HCT116 (cell line): ENCODE data around the gene JAK1. TPM values are rescaled to one million over a fixed set of nuclear protein-coding genes. Genes with fewer than 3 reads are reported as not detected.

ENCODE experiments used
- ATAC-seq: fragments of 200-7000 bp; cut with Tn5 transposase; 2 replicates; pipeline ENCODE4 v1.9.1; 2020; ENCODE audit warnings: mild to moderate bottlenecking, moderate library complexity
- BruUV-seq: library from RNA; stranded (reverse); fragments of 400-500 nt; replicated peaks from 2 replicates; lab custom pipeline; 2021; lab: Mats Ljungman, UMichigan
- CTCF ChIA-PET: fragments of 300-600 bp; sonication (Branson Sonifier 250); formaldehyde crosslinking; loops from one replicate; lab custom pipeline; 2021; ENCODE audit warnings: antibody characterized with exemption; lab: Charles Lee
- POLR2A ChIA-PET: fragments of 300-600, 350-600 bp; sonication (Branson Sonifier 250); formaldehyde crosslinking; loops from one replicate; lab custom pipeline; 2021; ENCODE audit warnings: antibody characterized with exemption; lab: Charles Lee
- RAD21 ChIA-PET, 2 experiments: fragments of 300-600 bp; sonication (Branson Sonifier 250); formaldehyde crosslinking; loops; one replicate each; lab custom pipeline; 2023; ENCODE audit warnings: low total read pairs in 2 of 2; ENCODE audit not compliant: uncharacterized antibody in 2 of 2, unreplicated experiment in 2 of 2, low non-redundant PET in 1 of 2; lab: Charles Lee
- DNase-seq: peaks from one replicate; pipeline ENCODE4 v3.0.0-alpha.2; 2010; ENCODE audit warnings: low read depth, low spot score
- H2AFZ ChIP-seq: fragments of 200-600 bp; shearing (Covaris generic), sonication (generic); 2 replicates; pipeline ENCODE4 v1.6.1; 2017; ENCODE audit warnings: low read depth, mixed run types, mixed read lengths, antibody characterized with exemption, low read length; ENCODE audit not compliant: poor library complexity, severe bottlenecking
- H3K27ac ChIP-seq: 2 replicates; pipeline ENCODE4 v1.5.1; 2012; ENCODE audit warnings: low read depth, low read length
- H3K27me3 ChIP-seq: fragments of 200-600 bp; sonication (generic); 2 replicates; pipeline ENCODE4 v1.6.1; 2016; ENCODE audit warnings: mixed run types, low read length, mixed read lengths; ENCODE audit not compliant: insufficient read depth
- H3K36me3 ChIP-seq, 2 experiments: fragments of 200-500 bp in 1 of 2; fragments of 200-600 bp in 1 of 2; sonication (Bioruptor generic) in 1 of 2; sonication (generic) in 1 of 2; 2 replicates each; pipeline versions ENCODE4 v1.5.1 to v1.6.1; 2014 to 2016; ENCODE audit warnings: low read length in 2 of 2, inconsistent platforms in 1 of 2, mixed read lengths in 1 of 2, mixed run types in 1 of 2; ENCODE audit not compliant: insufficient read depth in 2 of 2, control insufficient read depth in 1 of 2
- H3K4me1 ChIP-seq, 2 experiments: fragments of 200-600 bp in 1 of 2; sonication (generic) in 1 of 2; 2 replicates each; pipeline versions ENCODE4 v1.5.1 to v1.6.1; 2012 to 2017; ENCODE audit warnings: low read length in 2 of 2, inconsistent platforms in 1 of 2, mild to moderate bottlenecking in 1 of 2, mixed read lengths in 1 of 2, mixed run types in 1 of 2, moderate library complexity in 1 of 2; ENCODE audit not compliant: insufficient read depth in 2 of 2, control insufficient read depth in 1 of 2
- H3K4me2 ChIP-seq: fragments of 200-600 bp; sonication (generic); 2 replicates; pipeline ENCODE4 v1.6.1; 2017; ENCODE audit warnings: mixed run types, low read length, mixed read lengths
- H3K4me3 ChIP-seq, 2 experiments: fragments of 200-600 bp in 1 of 2; sonication (generic) in 1 of 2; replicated peaks in 1 of 2; 2 replicates each; pipeline ENCODE4 v1.5.1; 2011 to 2016; ENCODE audit warnings: low read length in 2 of 2, control low read depth in 1 of 2, low read depth in 1 of 2, mild to moderate bottlenecking in 1 of 2, mixed read lengths in 1 of 2, mixed run types in 1 of 2
- H3K79me2 ChIP-seq: fragments of 200-600 bp; sonication (generic); 2 replicates; pipeline ENCODE4 v1.6.1; 2017; ENCODE audit warnings: mild to moderate bottlenecking, mixed run types, low read length, moderate library complexity, mixed read lengths; ENCODE audit not compliant: insufficient read depth
- H3K9ac ChIP-seq: fragments of 200-600 bp; sonication (generic); 2 replicates; pipeline ENCODE4 v1.6.1; 2016; ENCODE audit warnings: low read length, mixed read lengths
- H3K9me2 ChIP-seq: fragments of 200-600 bp; sonication (generic), shearing (Covaris generic); 2 replicates; pipeline ENCODE4 v1.6.1; 2017; ENCODE audit warnings: mixed run types, mild to moderate bottlenecking, moderate library complexity; ENCODE audit not compliant: insufficient read depth
- H3K9me3 ChIP-seq, 2 experiments: fragments of 200-500 bp in 1 of 2; fragments of 200-600 bp in 1 of 2; sonication (Bioruptor generic) in 1 of 2; sonication (generic) in 1 of 2; 2 replicates each; pipeline ENCODE4 v1.6.1; 2014 to 2017; ENCODE audit warnings: low read length in 2 of 2, mixed read lengths in 2 of 2, inconsistent platforms in 1 of 2, low read depth in 1 of 2, mild to moderate bottlenecking in 1 of 2, mixed run types in 1 of 2, moderate library complexity in 1 of 2; ENCODE audit not compliant: control insufficient read depth in 1 of 2, insufficient read depth in 1 of 2
- H4K20me1 ChIP-seq: fragments of 200-600 bp; sonication (generic), shearing (Covaris generic); 2 replicates; pipeline ENCODE4 v1.6.1; 2017; ENCODE audit warnings: mixed run types, mild to moderate bottlenecking, moderate library complexity; ENCODE audit not compliant: insufficient read depth
- EGR1 ChIP-seq: IDR thresholded peaks from 2 replicates; pipeline ENCODE4 v1.6.1; 2012; ENCODE audit warnings: low read depth
- EZH2 ChIP-seq: fragments of 200-600 bp; sonication (generic); IDR thresholded peaks from 2 replicates; pipeline ENCODE4 v1.6.1; 2017; ENCODE audit warnings: antibody characterized with exemption, mixed run types
- EZH2phosphoT487 ChIP-seq: fragments of 200-600 bp; IDR thresholded peaks from 2 replicates; pipeline ENCODE4 v1.6.1; 2018; ENCODE audit warnings: antibody characterized with exemption, borderline replicate concordance
- FOSL1 ChIP-seq: IDR thresholded peaks from 2 replicates; pipeline ENCODE4 v1.6.1; 2012; ENCODE audit warnings: low read depth
- JUND ChIP-seq: IDR thresholded peaks from 2 replicates; pipeline ENCODE4 v1.6.1; 2012
- RAD21 ChIP-seq: IDR thresholded peaks from 2 replicates; pipeline ENCODE4 v1.6.1; 2012; ENCODE audit warnings: low read depth, mild to moderate bottlenecking
- SIN3A ChIP-seq: IDR thresholded peaks from 2 replicates; pipeline ENCODE4 v1.6.1; 2012; ENCODE audit warnings: low read depth
- SP1 ChIP-seq: IDR thresholded peaks from 2 replicates; pipeline ENCODE4 v1.6.1; 2012; ENCODE audit warnings: low read depth
- SRF ChIP-seq: IDR thresholded peaks from 2 replicates; pipeline ENCODE4 v1.6.1; 2012; ENCODE audit warnings: low read depth
- intact Hi-C: fragments of 100-400 bp; cut with micrococcal nuclease; formaldehyde crosslinking; loops from 2 replicates; pipeline ENCODE4 v1.10.0; 2022
- total RNA-seq: library from RNA; stranded (reverse); gene quantifications from one replicate; pipeline ENCODE4 v1.2.1, GENCODE V29; 2021; ENCODE audit not compliant: unreplicated experiment
- TF ChIP-seq, protein P1 (sequence below): IDR thresholded peaks from 2 replicates; pipeline ENCODE4 v1.6.1; 2012
- TF ChIP-seq, protein P2 (sequence below): IDR thresholded peaks from 2 replicates; pipeline ENCODE4 v1.6.1; 2012; ENCODE audit warnings: low read depth

JAK1 gene
- total RNA-seq, 1 experiment from 2014 or later: 53.2 TPM

DNA sequence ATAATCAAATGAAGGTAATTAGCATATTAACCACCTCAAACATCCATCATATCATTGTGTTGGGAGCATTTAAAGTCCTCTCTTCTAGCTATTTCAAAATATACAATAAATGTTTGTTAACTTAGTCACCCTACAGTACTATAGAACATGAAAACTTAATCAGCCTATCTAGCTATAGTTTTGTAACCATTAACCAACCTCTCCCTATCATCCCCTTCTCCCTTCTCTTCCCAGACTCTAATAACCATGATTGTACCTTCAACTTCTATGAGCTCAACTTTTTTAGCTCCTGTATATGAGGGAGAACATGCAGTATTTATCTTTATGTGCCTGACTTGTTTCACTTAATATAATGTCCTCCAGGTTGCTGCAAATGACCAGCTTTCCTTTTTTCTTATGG, 167.5 kb downstream of the JAK1 start:
- ATAC-seq (no peak), DNase-seq (no peak)
- H3K27ac ChIP-seq: no peak overlapping the region
- intact Hi-C loops: no loop called here
- H3K4me3 ChIP-seq: no peak overlapping the region
- RAD21 ChIA-PET: no interaction called here
- no peak for TF ChIP-seq JUND
- TF ChIP-seq RAD21: no peak
- TF ChIP-seq, protein P1, sequence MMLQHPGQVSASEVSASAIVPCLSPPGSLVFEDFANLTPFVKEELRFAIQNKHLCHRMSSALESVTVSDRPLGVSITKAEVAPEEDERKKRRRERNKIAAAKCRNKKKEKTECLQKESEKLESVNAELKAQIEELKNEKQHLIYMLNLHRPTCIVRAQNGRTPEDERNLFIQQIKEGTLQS: no peak
- TF ChIP-seq EZH2: no peak
- no peak for TF ChIP-seq SRF
- no peak for TF ChIP-seq EGR1
- no peak for TF ChIP-seq EZH2phosphoT487
- no peak for TF ChIP-seq SIN3A
- TF ChIP-seq, protein P2, sequence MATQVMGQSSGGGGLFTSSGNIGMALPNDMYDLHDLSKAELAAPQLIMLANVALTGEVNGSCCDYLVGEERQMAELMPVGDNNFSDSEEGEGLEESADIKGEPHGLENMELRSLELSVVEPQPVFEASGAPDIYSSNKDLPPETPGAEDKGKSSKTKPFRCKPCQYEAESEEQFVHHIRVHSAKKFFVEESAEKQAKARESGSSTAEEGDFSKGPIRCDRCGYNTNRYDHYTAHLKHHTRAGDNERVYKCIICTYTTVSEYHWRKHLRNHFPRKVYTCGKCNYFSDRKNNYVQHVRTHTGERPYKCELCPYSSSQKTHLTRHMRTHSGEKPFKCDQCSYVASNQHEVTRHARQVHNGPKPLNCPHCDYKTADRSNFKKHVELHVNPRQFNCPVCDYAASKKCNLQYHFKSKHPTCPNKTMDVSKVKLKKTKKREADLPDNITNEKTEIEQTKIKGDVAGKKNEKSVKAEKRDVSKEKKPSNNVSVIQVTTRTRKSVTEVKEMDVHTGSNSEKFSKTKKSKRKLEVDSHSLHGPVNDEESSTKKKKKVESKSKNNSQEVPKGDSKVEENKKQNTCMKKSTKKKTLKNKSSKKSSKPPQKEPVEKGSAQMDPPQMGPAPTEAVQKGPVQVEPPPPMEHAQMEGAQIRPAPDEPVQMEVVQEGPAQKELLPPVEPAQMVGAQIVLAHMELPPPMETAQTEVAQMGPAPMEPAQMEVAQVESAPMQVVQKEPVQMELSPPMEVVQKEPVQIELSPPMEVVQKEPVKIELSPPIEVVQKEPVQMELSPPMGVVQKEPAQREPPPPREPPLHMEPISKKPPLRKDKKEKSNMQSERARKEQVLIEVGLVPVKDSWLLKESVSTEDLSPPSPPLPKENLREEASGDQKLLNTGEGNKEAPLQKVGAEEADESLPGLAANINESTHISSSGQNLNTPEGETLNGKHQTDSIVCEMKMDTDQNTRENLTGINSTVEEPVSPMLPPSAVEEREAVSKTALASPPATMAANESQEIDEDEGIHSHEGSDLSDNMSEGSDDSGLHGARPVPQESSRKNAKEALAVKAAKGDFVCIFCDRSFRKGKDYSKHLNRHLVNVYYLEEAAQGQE: no peak
- TF ChIP-seq FOSL1: no peak
- no peak for TF ChIP-seq SP1
- peaks cover 11% of the 10 kb centered on the region; the same call in 1 of the 2 replicates for H3K79me2 ChIP-seq
- CTCF ChIA-PET: no interaction called here
- H3K4me2 ChIP-seq: no peak overlapping the region
- POLR2A ChIA-PET: no interaction called here
- no peaks in the 10 kb centered on the region for H3K4me1 ChIP-seq
- H3K36me3 ChIP-seq: no peaks in the 10 kb centered on the region
- no peak overlapping the region for H2AFZ ChIP-seq
- no peaks in the 10 kb centered on the region for H3K9me2 ChIP-seq
- no peaks in the 10 kb centered on the region for H3K9me3 ChIP-seq
- BruUV-seq: no TSS peak
- H3K9ac ChIP-seq: no peak overlapping the region
- no peaks in the 10 kb centered on the region for H3K27me3 ChIP-seq
- H4K20me1 ChIP-seq: no peaks in the 10 kb centered on the region
